Colonic mucosa (tissue), 4 donors: Measurements from ENCODE around the gene BLOC1S1. TPM values are rescaled to one million over a fixed set of nuclear protein-coding genes. Genes with fewer than 3 reads are reported as not detected.
A peak's percentile ranks its signal among the peaks of the same experiment; 100 is the strongest.

Experiments used
- DNase-seq: peaks from one replicate; pipeline ENCODE4 v3.0.0-alpha.2; 2020
- H3K27ac ChIP-seq: fragments of 200-600 bp; one replicate; pipeline ENCODE4 v1.8.0; 2021
- H3K27me3 ChIP-seq: fragments of 200-600 bp; one replicate; pipeline ENCODE4 v1.8.0; 2021
- H3K36me3 ChIP-seq: fragments of 200-600 bp; one replicate; pipeline ENCODE4 v1.8.0; 2021
- H3K4me1 ChIP-seq: fragments of 200-600 bp; one replicate; pipeline ENCODE4 v1.8.0; 2021; ENCODE audit warnings: mild to moderate bottlenecking
- H3K4me3 ChIP-seq: fragments of 200-600 bp; one replicate; pipeline ENCODE4 v1.8.0; 2021
- H3K9ac ChIP-seq, 2 donors: one replicate each; pipeline ENCODE4 v1.7.0; 2013; ENCODE audit warnings: control low read depth in 2 of 2, low read depth in 2 of 2, low read length in 2 of 2
- H3K9me3 ChIP-seq: fragments of 200-600 bp; one replicate; pipeline ENCODE4 v1.8.0; 2021
- CTCF ChIP-seq: fragments of 200-600 bp; IDR thresholded peaks from one replicate; pipeline ENCODE4 v1.8.0; 2022; ENCODE audit warnings: antibody characterized with exemption, mild to moderate bottlenecking
- intact Hi-C: fragments of 100-400 bp; cut with DNase I; formaldehyde crosslinking; loops from one replicate; pipeline ENCODE4 v1.14.1; 2022
- total RNA-seq, 2 donors: library from RNA; stranded (reverse); fragmentation: NEBNext Ultra II Directional in 1 of 2; extraction: Animal tissue kit (Norgen Biotek cat#: 25700) in 1 of 2; gene quantifications; one replicate each; pipeline ENCODE4 v1.2.1, GENCODE V29; 2021
- donor health status: healthy.
- donor health status: DM: no; HTN: no; CAD: no.
- donor health status: DM: no; HTN: no; CAD: no.

The BLOC1S1 gene
- total RNA-seq, 2 donors from 2014 or later: 214 to 242 TPM

- H3K4me1 ChIP-seq: peaks cover 9% of the 10 kb centered on the region
- no peak for TF ChIP-seq CTCF
These were observed 26.3 kb downstream of the BLOC1S1 start for GRCh38 chr12:55741931-55742680.

GRCh38 chr12:55742719-55743405 lies 27.0 kb downstream of the BLOC1S1 start, which contains the start of gene GDF11:
GDF11 (plus strand) TSS chr12:55743122; CDS start chr12:55743317, 195 bp downstream.
- peak within 1 kb of the TSS; percentile 44 for H3K27ac ChIP-seq
- peak within 1 kb of the TSS; percentile 57 for H3K4me3 ChIP-seq
- peaks cover 6% of the 10 kb centered on the region for H3K4me1 ChIP-seq
- no peaks in the 10 kb centered on the region for H3K9me3 ChIP-seq
- H3K27me3 ChIP-seq: no peaks in the 10 kb centered on the region
- peak; percentile 74 for DNase-seq
- intact Hi-C loops: loop anchor here (5.0 to 10.0 kb wide), 2 partner anchors 49 to 292 kb away; no protein-coding TSS in a partner anchor
- no peaks in the 10 kb centered on the region for H3K36me3 ChIP-seq
- H3K9ac ChIP-seq: peak within 1 kb of the TSS; percentile 27 to 46
- TF ChIP-seq CTCF: no peak

More at GRCh38 chr12:55741931-55742680, 26.3 kb downstream of the BLOC1S1 start:
- Histone ChIP-seq H3K36me3 (no peaks in the 10 kb centered on the region), H3K9me3 (no peaks in the 10 kb centered on the region), H3K9ac (peak overlapping the region in 1 of 2 donors; percentile 46), H3K27me3 (no peaks in the 10 kb centered on the region), H3K4me3 (no peak overlapping the region), H3K27ac (no peak overlapping the region)
- intact Hi-C loops: loop anchor here (5.0 to 10.0 kb wide), 2 partner anchors 50 to 293 kb away; no protein-coding TSS in a partner anchor
- DNase-seq: no peak

- intact Hi-C loops: loop anchor here (5.0 to 10.0 kb wide), 2 partner anchors 49 to 291 kb away; no protein-coding TSS in a partner anchor
- H3K9ac ChIP-seq: peak overlapping the region; percentile 27 to 46
These were observed 27.8 kb downstream of the BLOC1S1 start for GRCh38 chr12:55743406-55744339.

GRCh38 chr12:55744340-55745030 lies 28.6 kb downstream of the BLOC1S1 start:
- no peak for DNase-seq
- H3K4me3 ChIP-seq: peak overlapping the region; percentile 57
- H3K9me3 ChIP-seq: no peaks in the 10 kb centered on the region
- H3K27ac ChIP-seq: no peak overlapping the region
- H3K36me3 ChIP-seq: no peaks in the 10 kb centered on the region
- no peaks in the 10 kb centered on the region for H3K4me1 ChIP-seq
- TF ChIP-seq CTCF: no peak
- peak overlapping the region in 1 of 2 donors; percentile 27 for H3K9ac ChIP-seq
- intact Hi-C loops: loop anchor here (5.0 to 10.0 kb wide), 2 partner anchors 48 to 290 kb away; no protein-coding TSS in a partner anchor
- H3K27me3 ChIP-seq: no peaks in the 10 kb centered on the region

More at GRCh38 chr12:55743406-55744339, 27.8 kb downstream of the BLOC1S1 start:
- peak overlapping the region; percentile 44 for H3K27ac ChIP-seq
- TF ChIP-seq CTCF: no peak
- no peaks in the 10 kb centered on the region for H3K27me3 ChIP-seq
- H3K36me3 ChIP-seq: no peaks in the 10 kb centered on the region
- H3K9me3 ChIP-seq: no peaks in the 10 kb centered on the region
- peak overlapping the region; percentile 57 for H3K4me3 ChIP-seq
- no peak for DNase-seq
- no peaks in the 10 kb centered on the region for H3K4me1 ChIP-seq
